ENCODE measurements around the gene LILRB3.
A peak's percentile ranks its signal among the peaks of the same experiment; 100 is the strongest.
"Not testable (repeated sequence)": the region's sequence is repeated elsewhere in the genome, so short reads cannot be mapped to it uniquely, and the experiment has no call there.

The LILRB3 gene

GRCh38 chr19:54209058-54209810 is 13.6 kb downstream of the LILRB3 start:
- DNase-seq: no peak

- no peak for DNase-seq
Measured at GRCh38 chr19:54208784-54209057, 14.1 kb downstream of the LILRB3 start.

GRCh38 chr19:54207983-54208783 is 14.6 kb downstream of the LILRB3 start:
- no peak for DNase-seq

GRCh38 chr19:54207676-54207982 is 15.2 kb downstream of the LILRB3 start:
- DNase-seq: no peak

- not testable (repeated sequence) for DNase-seq
Measured at GRCh38 chr19:54207193-54207592, 15.6 kb downstream of the LILRB3 start.

GRCh38 chr19:54206831-54207177 is 16.0 kb downstream of the LILRB3 start:
- no peak for DNase-seq

- no peak for DNase-seq
Measured at GRCh38 chr19:54206030-54206830, 16.6 kb downstream of the LILRB3 start.

GRCh38 chr19:54204767-54205468 is 17.9 kb downstream of the LILRB3 start:
- no peak for DNase-seq

GRCh38 chr19:54203151-54203611 is 19.6 kb downstream of the LILRB3 start:
- no peak for DNase-seq

- no peak for DNase-seq
Measured at GRCh38 chr19:54201980-54202379, 20.8 kb downstream of the LILRB3 start.

- no peak for DNase-seq
Measured at GRCh38 chr19:54201172-54201701, 21.6 kb downstream of the LILRB3 start.

GRCh38 chr19:54199401-54199800 is 23.4 kb downstream of the LILRB3 start:
- DNase-seq: no peak

- no peak for DNase-seq
Measured at GRCh38 chr19:54197121-54197520, 25.7 kb downstream of the LILRB3 start.

- DNase-seq: no peak
Measured at GRCh38 chr19:54196536-54196935, 26.3 kb downstream of the LILRB3 start.

- not testable (repeated sequence) for DNase-seq
Measured at GRCh38 chr19:54194463-54194862, 28.3 kb downstream of the LILRB3 start.

- no peak for DNase-seq
Measured at GRCh38 chr19:54193011-54193410, 29.8 kb downstream of the LILRB3 start.

GRCh38 chr19:54191811-54192453 is 30.9 kb downstream of the LILRB3 start:
- DNase-seq: no peak

- DNase-seq: peak; percentile 67
Measured at GRCh38 chr19:54191011-54191810, 31.6 kb downstream of the LILRB3 start, which contains the start of gene TSEN34. TSS of gene TSEN34 (plus strand) at chr19:54191308. CDS start at chr19:54191365, 57 bp downstream.

- DNase-seq: peak; percentile 97
Measured at GRCh38 chr19:54190503-54191010, 32.2 kb downstream of the LILRB3 start.

GRCh38 chr19:54189735-54190502 is 32.9 kb downstream of the LILRB3 start:
- peak; percentile 100 for DNase-seq
